ENCODE data around the gene MECR.

MECR gene

DNA sequence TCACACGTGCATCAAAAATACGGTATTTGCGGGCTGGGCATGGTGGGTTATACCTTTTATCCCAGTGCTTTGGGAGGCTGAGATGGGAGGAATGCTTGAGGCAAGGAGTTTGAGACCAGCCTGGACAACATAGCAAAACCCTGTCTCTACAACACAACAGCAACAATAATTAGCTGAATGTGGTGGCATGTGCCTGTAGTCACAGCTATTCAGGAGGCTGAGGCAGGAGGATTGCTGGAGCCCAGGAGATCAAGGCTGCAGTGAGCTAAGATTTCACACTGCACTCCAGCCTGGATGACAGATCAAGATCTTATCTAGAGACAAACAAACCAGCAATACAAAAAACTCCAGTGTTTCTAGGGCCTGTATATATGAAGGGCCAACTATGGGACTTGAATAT, 36.2 kb upstream of the MECR start:
- Histone ChIP-seq H3K27me3 (ENCODE audit: control insufficient read depth, insufficient read depth, low read length) (no peaks in the 10 kb centered on the region), H3K4me1 (ENCODE audit: control insufficient read depth, low read depth, low read length) (peaks cover 9% of the 10 kb centered on the region), H3K4me3 (ENCODE audit: low read length) (no peak overlapping the region), H3K36me3 (ENCODE audit: control insufficient read depth, low read depth, low read length) (peaks cover 2% of the 10 kb centered on the region), H3K27ac (ENCODE audit: low read length) (no peak overlapping the region), H3K9ac (ENCODE audit: low read length) (no peak overlapping the region), H3K9me3 (ENCODE audit: control insufficient read depth, low read depth, low read length) (no peaks in the 10 kb centered on the region)

DNA sequence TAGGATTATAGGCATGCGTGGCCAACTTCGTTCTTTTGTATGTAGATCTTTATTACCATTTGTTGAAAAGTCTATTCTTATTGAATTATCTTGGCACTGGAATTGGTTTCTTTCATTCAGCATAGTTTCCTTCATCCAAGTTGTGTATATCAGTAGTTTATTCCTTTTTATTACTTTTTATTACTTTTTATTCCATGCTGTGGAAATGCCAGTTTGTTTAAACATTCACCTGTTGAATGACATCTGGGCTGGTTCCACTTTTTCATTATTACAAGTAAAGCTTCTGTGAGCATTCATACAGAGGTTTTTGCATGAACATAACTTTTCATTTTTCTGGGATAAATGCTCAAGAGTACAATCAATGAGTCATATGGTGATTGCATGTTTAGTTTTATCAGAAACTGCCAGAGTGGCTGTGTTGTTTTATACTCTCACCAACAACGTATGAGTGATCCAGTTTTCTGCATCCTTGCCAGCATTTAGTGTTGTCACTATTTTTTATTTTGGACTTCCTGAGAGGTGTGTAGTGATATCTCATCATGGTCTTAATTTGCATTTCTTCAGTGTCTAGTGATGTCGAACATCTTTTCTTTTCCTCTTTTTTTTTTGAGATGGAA, 34.1 kb upstream of the MECR start:
- Histone ChIP-seq H3K4me1 (ENCODE audit: control insufficient read depth, low read depth, low read length) (peaks cover 4% of the 10 kb centered on the region), H3K27ac (ENCODE audit: low read length) (no peak overlapping the region), H3K9me3 (ENCODE audit: control insufficient read depth, low read depth, low read length) (no peaks in the 10 kb centered on the region), H3K27me3 (ENCODE audit: control insufficient read depth, insufficient read depth, low read length) (peaks cover 9% of the 10 kb centered on the region), H3K9ac (ENCODE audit: low read length) (no peak overlapping the region), H3K36me3 (ENCODE audit: control insufficient read depth, low read depth, low read length) (peaks cover 3% of the 10 kb centered on the region), H3K4me3 (ENCODE audit: low read length) (no peak overlapping the region)

- Histone ChIP-seq H3K9me3 (ENCODE audit: control insufficient read depth, low read depth, low read length) (no peaks in the 10 kb centered on the region), H3K27ac (ENCODE audit: low read length) (no peak overlapping the region), H3K36me3 (ENCODE audit: control insufficient read depth, low read depth, low read length) (peaks cover 3% of the 10 kb centered on the region), H3K9ac (ENCODE audit: low read length) (no peak overlapping the region), H3K27me3 (ENCODE audit: control insufficient read depth, insufficient read depth, low read length) (peaks cover 40% of the 10 kb centered on the region), H3K4me3 (ENCODE audit: low read length) (peak overlapping the region; percentile 67), H3K4me1 (ENCODE audit: control insufficient read depth, low read depth, low read length) (peaks cover 17% of the 10 kb centered on the region)
These were observed 29.8 kb upstream of the MECR start for GRCh38 chr1:29260531-29260930.

GRCh38 chr1:29259802-29260441, 29.2 kb upstream of the MECR start:
- Histone ChIP-seq H3K9ac (ENCODE audit: low read length) (no peak overlapping the region), H3K9me3 (ENCODE audit: control insufficient read depth, low read depth, low read length) (no peaks in the 10 kb centered on the region), H3K36me3 (ENCODE audit: control insufficient read depth, low read depth, low read length) (peaks cover 3% of the 10 kb centered on the region), H3K4me3 (ENCODE audit: low read length) (peak overlapping the region; percentile 67), H3K27me3 (ENCODE audit: control insufficient read depth, insufficient read depth, low read length) (peaks cover 40% of the 10 kb centered on the region), H3K4me1 (ENCODE audit: control insufficient read depth, low read depth, low read length) (peaks cover 17% of the 10 kb centered on the region), H3K27ac (ENCODE audit: low read length) (no peak overlapping the region)

DNA sequence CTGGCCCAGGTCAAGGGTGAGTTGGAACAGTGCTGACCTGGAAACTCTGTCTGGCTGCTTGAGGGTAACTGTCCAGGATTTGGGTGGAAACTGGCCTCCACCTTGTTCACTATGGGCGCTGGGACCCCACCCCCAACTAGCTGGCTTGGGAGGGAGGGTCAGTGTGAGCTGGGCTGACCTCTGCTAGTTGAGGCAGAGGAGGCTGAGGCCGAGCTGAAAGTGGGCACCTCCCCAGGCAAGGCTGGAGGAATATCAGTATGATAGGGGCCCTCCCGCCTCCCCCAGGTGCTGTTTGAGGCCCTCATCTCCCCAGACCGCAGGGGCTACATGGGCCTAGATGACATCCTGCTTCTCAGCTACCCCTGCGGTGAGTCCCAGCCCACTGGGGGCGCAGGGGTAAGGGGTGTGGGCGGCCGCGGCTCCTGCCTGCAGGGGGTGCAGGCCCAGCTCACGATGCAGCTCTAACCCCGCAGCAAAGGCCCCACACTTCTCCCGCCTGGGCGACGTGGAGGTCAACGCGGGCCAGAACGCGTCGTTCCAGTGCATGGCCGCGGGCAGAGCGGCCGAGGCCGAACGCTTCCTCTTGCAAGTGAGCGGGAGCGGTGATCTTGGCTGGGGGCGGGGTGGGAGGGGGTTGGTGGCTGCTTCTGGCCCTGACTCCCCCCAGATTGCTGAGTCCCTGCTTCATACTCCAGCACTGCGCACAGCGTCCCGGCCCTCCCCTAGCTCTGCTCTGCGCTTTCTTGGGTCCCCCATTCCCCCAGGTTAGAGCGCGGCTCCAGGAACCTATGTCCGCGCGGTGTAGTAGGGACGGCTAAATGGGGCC, 28.5 kb upstream of the MECR start:
- no peak overlapping the region for H3K27ac ChIP-seq (ENCODE audit: low read length)
- H3K36me3 ChIP-seq (ENCODE audit: control insufficient read depth, low read depth, low read length) = peaks cover 3% of the 10 kb centered on the region
- peak overlapping the region; percentile 67 for H3K4me3 ChIP-seq (ENCODE audit: low read length)
- peaks cover 40% of the 10 kb centered on the region for H3K27me3 ChIP-seq (ENCODE audit: control insufficient read depth, insufficient read depth, low read length)
- no peak overlapping the region for H3K9ac ChIP-seq (ENCODE audit: low read length)
- no peaks in the 10 kb centered on the region for H3K9me3 ChIP-seq (ENCODE audit: control insufficient read depth, low read depth, low read length)
- peaks cover 17% of the 10 kb centered on the region for H3K4me1 ChIP-seq (ENCODE audit: control insufficient read depth, low read depth, low read length)

- Histone ChIP-seq H3K36me3 (ENCODE audit: control insufficient read depth, low read depth, low read length) (peaks cover 3% of the 10 kb centered on the region), H3K9me3 (ENCODE audit: control insufficient read depth, low read depth, low read length) (no peaks in the 10 kb centered on the region), H3K4me3 (ENCODE audit: low read length) (no peak overlapping the region), H3K27ac (ENCODE audit: low read length) (no peak overlapping the region), H3K4me1 (ENCODE audit: control insufficient read depth, low read depth, low read length) (peaks cover 17% of the 10 kb centered on the region), H3K27me3 (ENCODE audit: control insufficient read depth, insufficient read depth, low read length) (peaks cover 40% of the 10 kb centered on the region), H3K9ac (ENCODE audit: low read length) (no peak overlapping the region)
These were observed 27.6 kb upstream of the MECR start for GRCh38 chr1:29258189-29258975.

- peaks cover 17% of the 10 kb centered on the region for H3K4me1 ChIP-seq (ENCODE audit: control insufficient read depth, low read depth, low read length)
- H3K9ac ChIP-seq (ENCODE audit: low read length) = no peak overlapping the region
- no peak overlapping the region for H3K27ac ChIP-seq (ENCODE audit: low read length)
- no peaks in the 10 kb centered on the region for H3K9me3 ChIP-seq (ENCODE audit: control insufficient read depth, low read depth, low read length)
- H3K27me3 ChIP-seq (ENCODE audit: control insufficient read depth, insufficient read depth, low read length) = peaks cover 40% of the 10 kb centered on the region
- H3K36me3 ChIP-seq (ENCODE audit: control insufficient read depth, low read depth, low read length) = peaks cover 3% of the 10 kb centered on the region
- H3K4me3 ChIP-seq (ENCODE audit: low read length) = no peak overlapping the region
These were observed 26.5 kb upstream of the MECR start for GRCh38 chr1:29256979-29257804.

- Histone ChIP-seq H3K27ac (ENCODE audit: low read length) (no peak overlapping the region), H3K4me3 (ENCODE audit: low read length) (no peak overlapping the region), H3K4me1 (ENCODE audit: control insufficient read depth, low read depth, low read length) (peaks cover 17% of the 10 kb centered on the region), H3K36me3 (ENCODE audit: control insufficient read depth, low read depth, low read length) (no peaks in the 10 kb centered on the region), H3K9ac (ENCODE audit: low read length) (no peak overlapping the region), H3K27me3 (ENCODE audit: control insufficient read depth, insufficient read depth, low read length) (peaks cover 40% of the 10 kb centered on the region), H3K9me3 (ENCODE audit: control insufficient read depth, low read depth, low read length) (no peaks in the 10 kb centered on the region)
These were observed 25.7 kb upstream of the MECR start for GRCh38 chr1:29256394-29256793.

DNA sequence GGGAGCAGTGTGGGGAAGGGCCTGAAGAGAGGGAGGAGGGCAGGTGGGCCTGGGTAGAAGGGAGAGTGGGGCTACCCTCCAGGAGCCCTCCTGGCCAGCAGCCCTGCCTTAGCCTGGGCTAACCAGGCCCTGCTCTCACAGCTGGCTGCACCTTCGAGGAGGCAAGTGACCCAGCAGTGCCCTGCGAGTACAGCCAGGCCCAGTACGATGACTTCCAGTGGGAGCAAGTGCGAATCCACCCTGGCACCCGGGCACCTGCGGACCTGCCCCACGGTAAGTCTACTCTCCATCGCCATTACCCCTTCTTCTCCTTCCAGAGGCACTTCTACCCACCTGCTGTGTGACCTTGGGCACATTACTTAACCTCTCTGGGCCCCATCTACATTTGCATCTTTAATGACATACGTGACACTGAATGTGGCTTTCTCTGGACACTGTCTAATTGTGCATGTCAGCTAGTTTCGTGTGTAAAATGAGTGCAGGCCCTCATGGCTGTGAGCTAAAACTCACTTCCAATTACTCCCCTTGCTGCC, 24.5 kb upstream of the MECR start:
- no peak overlapping the region for H3K27ac ChIP-seq (ENCODE audit: low read length)
- peaks cover 31% of the 10 kb centered on the region for H3K27me3 ChIP-seq (ENCODE audit: control insufficient read depth, insufficient read depth, low read length)

DNA sequence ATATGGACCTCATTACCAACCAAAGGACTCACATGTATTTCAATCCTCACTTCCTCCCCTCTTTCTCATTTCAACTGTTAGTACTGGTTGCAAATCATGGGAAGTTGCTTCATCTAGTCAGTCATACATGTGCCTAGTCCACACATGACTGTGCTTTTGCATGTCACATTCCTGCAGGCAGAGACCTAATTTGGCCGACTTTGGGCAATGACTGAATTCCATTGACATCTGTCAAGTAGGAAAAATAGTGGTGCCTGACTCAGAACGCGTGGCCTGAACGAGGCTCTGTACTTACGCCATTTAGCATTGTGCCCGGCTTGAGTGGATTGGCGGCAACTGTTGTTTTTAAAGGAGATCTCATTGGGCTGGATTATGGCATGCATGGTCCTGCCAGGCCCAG, 23.6 kb upstream of the MECR start:
- H3K27ac ChIP-seq (ENCODE audit: low read length) = no peak overlapping the region
- no peaks in the 10 kb centered on the region for H3K36me3 ChIP-seq (ENCODE audit: control insufficient read depth, low read depth, low read length)
- H3K27me3 ChIP-seq (ENCODE audit: control insufficient read depth, insufficient read depth, low read length) = peaks cover 27% of the 10 kb centered on the region
- H3K4me1 ChIP-seq (ENCODE audit: control insufficient read depth, low read depth, low read length) = peaks cover 25% of the 10 kb centered on the region
- no peaks in the 10 kb centered on the region for H3K9me3 ChIP-seq (ENCODE audit: control insufficient read depth, low read depth, low read length)
- H3K9ac ChIP-seq (ENCODE audit: low read length) = no peak overlapping the region
- no peak overlapping the region for H3K4me3 ChIP-seq (ENCODE audit: low read length)

More for the DNA sequence above, 24.5 kb upstream of the MECR start:
- no peak overlapping the region for H3K4me3 ChIP-seq (ENCODE audit: low read length)
- H3K9me3 ChIP-seq (ENCODE audit: control insufficient read depth, low read depth, low read length) = no peaks in the 10 kb centered on the region
- H3K4me1 ChIP-seq (ENCODE audit: control insufficient read depth, low read depth, low read length) = peaks cover 18% of the 10 kb centered on the region
- H3K9ac ChIP-seq (ENCODE audit: low read length) = no peak overlapping the region
- no peaks in the 10 kb centered on the region for H3K36me3 ChIP-seq (ENCODE audit: control insufficient read depth, low read depth, low read length)
